GM13976 (cell line): Measurements from ENCODE around the gene NPAS2.

Experiments used
- DNase-seq: peaks from one replicate; pipeline ENCODE4 v3.0.0; 2012; ENCODE audit warnings: low spot score
- CTCF ChIP-seq: IDR thresholded peaks from 2 replicates; pipeline ENCODE4 v1.5.1; 2012; ENCODE audit warnings: borderline replicate concordance, mild to moderate bottlenecking; ENCODE audit not compliant: insufficient read depth; ENCODE audit errors: extremely low read depth, missing control alignments, control extremely low read depth
- in situ Hi-C: fragments of 300-500 bp; cut with MboI; formaldehyde crosslinking; loops from one replicate; pipeline ENCODE4 v1.12.0; 2022; ENCODE audit warnings: low sequenced_read_pairs, mixed read lengths, inconsistent platforms; ENCODE audit not compliant: unreplicated experiment

Gene NPAS2

GRCh38 chr2:100980046-100980445 is 160.1 kb downstream of the NPAS2 start:
- DNase-seq, result no peak
- in situ Hi-C loops, result loop anchor here (10.0 to 25.0 kb wide), 3 partner anchors 375 to 718 kb away; no protein-coding TSS in a partner anchor
- no peak for TF ChIP-seq CTCF

- no peak for DNase-seq
- TF ChIP-seq CTCF, result no peak
- in situ Hi-C loops, result loop anchor here (10.0 to 25.0 kb wide), 3 partner anchors 376 to 719 kb away; no protein-coding TSS in a partner anchor
Observed at GRCh38 chr2:100981011-100981410, 161.1 kb downstream of the NPAS2 start.

GRCh38 chr2:100982431-100982861 is 162.5 kb downstream of the NPAS2 start:
- no peak for TF ChIP-seq CTCF
- DNase-seq, result no peak
- in situ Hi-C loops, result loop anchor here (10.0 to 25.0 kb wide), 3 partner anchors 378 to 720 kb away; no protein-coding TSS in a partner anchor

GRCh38 chr2:100983201-100983600 is 163.3 kb downstream of the NPAS2 start:
- no peak for DNase-seq
- in situ Hi-C loops, result loop anchor here (10.0 to 25.0 kb wide), 3 partner anchors 378 to 721 kb away; no protein-coding TSS in a partner anchor
- no peak for TF ChIP-seq CTCF

- DNase-seq, result no peak
- in situ Hi-C loops, result loop anchor here (10.0 to 25.0 kb wide), 3 partner anchors 379 to 721 kb away; no protein-coding TSS in a partner anchor
- no peak for TF ChIP-seq CTCF
Observed at GRCh38 chr2:100983684-100984310, 163.9 kb downstream of the NPAS2 start.

GRCh38 chr2:100984892-100985307 is 165.0 kb downstream of the NPAS2 start:
- peak; percentile 85 for TF ChIP-seq CTCF
- DNase-seq, result peak; percentile 84
- in situ Hi-C loops, result loop anchor here (10.0 to 25.0 kb wide), 3 partner anchors 380 to 723 kb away; no protein-coding TSS in a partner anchor
